ENCODE measurements around the gene MAMLD1. TPM values are rescaled to one million over a fixed set of nuclear protein-coding genes. Genes with fewer than 3 reads are reported as not detected.

The MAMLD1 gene
- total and polyA plus RNA-seq, 7 donors = under 0.01 to 6.4 (median 1.2) TPM

DNA sequence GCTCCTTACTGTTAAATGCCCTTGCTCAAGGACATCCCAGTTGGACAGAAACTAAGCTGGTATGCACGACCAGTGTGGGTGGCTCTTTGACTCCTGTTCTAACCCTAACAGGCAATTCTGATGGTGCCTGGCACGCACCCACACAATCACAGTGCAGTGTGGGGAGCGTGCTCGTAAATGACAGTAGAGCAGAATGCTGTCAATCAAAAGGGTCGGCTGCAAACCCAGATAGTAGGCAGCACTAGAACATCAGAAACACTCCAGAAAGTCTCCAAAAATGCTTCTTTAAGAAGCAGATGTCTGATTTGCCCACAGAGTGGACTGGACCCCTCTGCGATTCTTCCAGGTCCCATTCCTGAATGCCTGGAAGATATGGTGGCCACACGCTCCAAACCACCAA is 167.7 kb downstream of the MAMLD1 start:
- H3K27ac ChIP-seq = no peak overlapping the region
- no peaks in the 10 kb centered on the region for H3K36me3 ChIP-seq
- WGBS, 2 donors = 74 to 91% methylated on average over 7 of the region's 7 CpGs
- intact Hi-C loops (cut with DNase I) = no loop called here
- TF ChIP-seq EP300 (IDR thresholded peaks at IDR 0.05) (no peak), POLR2A (IDR thresholded peaks at IDR 0.05) (no peak), CTCF (IDR thresholded peaks at IDR 0.05) (no peak), POLR2AphosphoS5 (IDR thresholded peaks at IDR 0.05) (no peak)
- H3K27me3 ChIP-seq = no peaks in the 10 kb centered on the region
- no peak for DNase-seq
- H3K4me3 ChIP-seq = no peak overlapping the region
- no peaks in the 10 kb centered on the region for H3K4me1 ChIP-seq
- H3K9me3 ChIP-seq = no peaks in the 10 kb centered on the region

DNA sequence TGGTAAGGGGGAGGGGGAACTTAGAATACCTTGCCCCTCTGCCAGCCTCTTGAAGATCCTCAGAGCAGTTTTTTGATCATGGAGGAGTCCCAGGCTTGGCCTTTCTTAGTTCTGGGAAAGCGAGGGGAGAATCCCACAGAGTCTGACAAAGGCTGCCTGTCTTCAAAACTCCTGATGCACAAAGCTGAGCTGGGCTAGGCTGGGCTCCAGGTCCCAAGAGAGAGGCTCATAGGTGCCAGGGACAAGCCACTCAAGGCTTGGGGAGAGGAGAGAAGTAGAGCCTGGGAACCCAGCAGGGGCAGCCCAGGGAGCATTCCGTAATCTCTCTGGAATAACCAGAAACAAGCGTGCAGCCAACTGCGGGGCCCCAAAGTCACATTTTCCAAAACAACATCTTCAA is 168.3 kb downstream of the MAMLD1 start:
- 84 to 98% methylated on average over 4 of the region's 4 CpGs for WGBS, 2 donors
- DNase-seq = no peak
- intact Hi-C loops (cut with DNase I) = no loop called here
- Histone ChIP-seq H3K4me3 (no peak overlapping the region), H3K9me3 (no peaks in the 10 kb centered on the region), H3K4me1 (no peaks in the 10 kb centered on the region), H3K36me3 (no peaks in the 10 kb centered on the region), H3K27me3 (no peaks in the 10 kb centered on the region), H3K27ac (no peak overlapping the region)
- no peak for TF ChIP-seq EP300 (IDR thresholded peaks at IDR 0.05)
- TF ChIP-seq POLR2A (IDR thresholded peaks at IDR 0.05) = no peak
- TF ChIP-seq CTCF (IDR thresholded peaks at IDR 0.05) = no peak
- TF ChIP-seq POLR2AphosphoS5 (IDR thresholded peaks at IDR 0.05) = no peak

GRCh38 chrX:150533863-150534262 is 170.7 kb downstream of the MAMLD1 start:
- Histone ChIP-seq H3K27me3 (no peaks in the 10 kb centered on the region), H3K4me1 (no peaks in the 10 kb centered on the region), H3K9me3 (no peaks in the 10 kb centered on the region), H3K36me3 (no peaks in the 10 kb centered on the region), H3K4me3 (no peak overlapping the region), H3K27ac (no peak overlapping the region)
- intact Hi-C loops (cut with DNase I) = no loop called here
- 78 to 86% methylated on average over 3 of the region's 3 CpGs for WGBS, 2 donors
- TF ChIP-seq POLR2A (IDR thresholded peaks at IDR 0.05) = no peak
- TF ChIP-seq POLR2AphosphoS5 (IDR thresholded peaks at IDR 0.05) = no peak
- no peak for TF ChIP-seq EP300 (IDR thresholded peaks at IDR 0.05)
- TF ChIP-seq CTCF (IDR thresholded peaks at IDR 0.05) = no peak
- DNase-seq = no peak

- Histone ChIP-seq H3K27me3 (no peaks in the 10 kb centered on the region), H3K36me3 (no peaks in the 10 kb centered on the region), H3K27ac (no peak overlapping the region), H3K9me3 (no peaks in the 10 kb centered on the region), H3K4me3 (no peak overlapping the region), H3K4me1 (no peaks in the 10 kb centered on the region)
- intact Hi-C loops (cut with DNase I) = no loop called here
- TF ChIP-seq EP300 (IDR thresholded peaks at IDR 0.05) (no peak), POLR2A (IDR thresholded peaks at IDR 0.05) (no peak), CTCF (IDR thresholded peaks at IDR 0.05) (no peak), POLR2AphosphoS5 (IDR thresholded peaks at IDR 0.05) (no peak)
- 60 to 67% methylated on average over 8 of the region's 8 CpGs for WGBS, 2 donors
- DNase-seq = no peak
Observed at GRCh38 chrX:150536455-150537116, 173.5 kb downstream of the MAMLD1 start.

DNA sequence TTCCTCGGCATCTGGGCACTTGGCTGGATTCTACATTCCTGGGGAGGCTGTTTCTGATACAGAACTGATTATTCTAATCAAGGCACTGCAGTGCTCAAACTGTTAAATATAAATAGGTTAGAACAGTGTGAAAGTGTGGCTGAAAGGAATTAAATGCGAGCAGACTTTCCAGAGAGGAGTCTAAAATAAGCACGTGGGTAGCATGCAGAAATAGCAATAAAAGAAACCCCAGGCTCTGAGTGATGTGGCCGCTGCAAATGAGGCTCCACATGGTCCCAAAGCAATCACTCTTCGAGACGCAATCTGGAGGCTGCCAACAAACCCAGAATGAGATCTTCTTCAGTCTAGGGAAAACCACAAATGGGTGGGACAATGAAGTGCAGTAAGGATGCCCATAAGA is 174.7 kb downstream of the MAMLD1 start:
- TF ChIP-seq POLR2AphosphoS5 (IDR thresholded peaks at IDR 0.05) = no peak
- no peak for TF ChIP-seq EP300 (IDR thresholded peaks at IDR 0.05)
- no peak for TF ChIP-seq POLR2A (IDR thresholded peaks at IDR 0.05)
- TF ChIP-seq CTCF (IDR thresholded peaks at IDR 0.05) = no peak
- H3K4me3 ChIP-seq = no peak overlapping the region
- no peaks in the 10 kb centered on the region for H3K36me3 ChIP-seq
- H3K27me3 ChIP-seq = no peaks in the 10 kb centered on the region
- no peaks in the 10 kb centered on the region for H3K4me1 ChIP-seq
- WGBS, 2 donors = 81 to 84% methylated on average over 6 of the region's 6 CpGs
- intact Hi-C loops (cut with DNase I) = no loop called here
- H3K9me3 ChIP-seq = no peaks in the 10 kb centered on the region
- no peak overlapping the region for H3K27ac ChIP-seq
- DNase-seq = no peak
